Measurements from ENCODE around the gene PBX4.

PBX4 gene

DNA sequence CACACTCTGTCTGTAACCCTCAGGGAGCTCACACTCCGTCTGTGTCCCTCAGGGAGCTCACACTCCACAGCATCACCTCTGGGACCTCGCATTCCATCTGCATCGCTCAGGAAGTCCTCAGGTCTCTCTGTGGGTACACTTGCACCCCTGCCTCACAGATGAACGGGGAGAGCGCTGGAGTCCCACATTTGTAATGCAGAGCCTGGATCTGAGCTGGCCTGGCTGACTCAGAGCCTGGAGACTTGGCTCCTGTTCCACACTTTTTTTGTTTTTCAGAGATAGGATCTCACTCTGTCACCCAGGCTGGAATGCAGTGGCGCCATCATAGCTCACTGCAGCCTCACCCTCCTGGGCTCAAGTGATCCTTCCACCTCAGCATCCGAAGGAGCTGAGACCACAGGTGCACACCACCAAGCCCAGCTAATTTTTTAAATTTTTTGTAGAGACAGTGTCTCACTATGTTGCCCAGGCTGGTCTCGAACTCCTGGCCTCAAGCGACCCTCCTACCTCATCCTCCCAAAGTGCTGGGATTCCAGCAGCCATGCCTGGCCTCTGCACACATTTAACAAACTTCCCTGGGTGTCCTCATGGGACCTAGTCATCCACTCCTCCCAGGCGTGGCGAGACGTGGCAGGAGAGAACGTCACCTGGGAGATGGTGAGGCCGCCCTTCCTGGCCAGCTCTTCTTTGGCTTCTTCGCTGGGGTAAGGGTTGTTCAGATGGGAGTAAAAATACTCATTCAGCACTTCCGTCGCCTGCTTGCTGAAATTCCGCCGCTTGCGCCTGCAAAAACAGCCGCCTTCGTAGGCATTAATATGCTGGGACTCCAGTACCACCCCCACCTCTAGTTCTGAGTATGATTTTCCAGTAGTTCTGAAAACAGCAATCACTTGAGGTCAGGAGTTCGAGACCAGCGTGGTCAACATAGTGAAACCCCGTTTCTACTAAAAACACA is 49.4 kb downstream of the PBX4 start:
- Histone ChIP-seq H3K4me1 (ENCODE audit: insufficient read depth, insufficient read length) (peaks cover 5% of the 10 kb centered on the region), H3K9ac (ENCODE audit: insufficient read length, low read depth) (no peak overlapping the region), H3K4me3 (ENCODE audit: insufficient read length, low read depth) (no peak overlapping the region), H3K9me3 (ENCODE audit: insufficient read depth, low read length) (no peaks in the 10 kb centered on the region), H3K27me3 (ENCODE audit: insufficient read depth, insufficient read length) (no peaks in the 10 kb centered on the region), H3K36me3 (ENCODE audit: insufficient read depth, insufficient read length, low read length) (peaks cover 55% of the 10 kb centered on the region)
- no peak for TF ChIP-seq YY1 (IDR thresholded peaks at IDR 0.05; ENCODE audit: insufficient read depth, insufficient read length)
- TF ChIP-seq ZNF274 (IDR thresholded peaks at IDR 0.05; ENCODE audit: low read depth, low read length) = no peak
- TF ChIP-seq SUZ12 (IDR thresholded peaks at IDR 0.05; ENCODE audit: extremely low read depth, insufficient read depth, insufficient read length) = no peak
- DNase-seq (ENCODE audit: low read depth, low spot score) = no peak

DNA sequence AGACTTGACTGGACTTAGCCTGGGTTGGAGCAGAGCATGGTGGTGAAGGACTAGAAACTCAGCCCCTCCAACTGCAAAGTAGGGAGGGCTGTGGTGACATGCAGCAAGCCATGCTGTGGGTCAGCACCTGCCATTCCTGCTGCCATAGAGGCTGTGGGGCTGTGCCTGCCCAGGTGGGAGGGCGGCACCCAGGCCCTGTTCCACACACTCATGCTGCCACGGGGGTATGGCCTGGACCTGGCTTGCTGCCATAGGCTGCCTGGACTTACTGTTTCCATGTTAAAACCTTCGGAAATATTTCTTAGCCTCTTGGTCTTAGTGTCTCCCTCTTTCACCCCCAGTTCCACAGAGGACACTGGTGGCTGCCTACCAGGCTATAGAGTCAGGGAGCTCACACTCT is 51.1 kb downstream of the PBX4 start:
- H3K36me3 ChIP-seq (ENCODE audit: insufficient read depth, insufficient read length, low read length) = peaks cover 67% of the 10 kb centered on the region
- TF ChIP-seq SUZ12 (IDR thresholded peaks at IDR 0.05; ENCODE audit: extremely low read depth, insufficient read depth, insufficient read length) (no peak), YY1 (IDR thresholded peaks at IDR 0.05; ENCODE audit: insufficient read depth, insufficient read length) (no peak), ZNF274 (IDR thresholded peaks at IDR 0.05; ENCODE audit: low read depth, low read length) (no peak)

DNA sequence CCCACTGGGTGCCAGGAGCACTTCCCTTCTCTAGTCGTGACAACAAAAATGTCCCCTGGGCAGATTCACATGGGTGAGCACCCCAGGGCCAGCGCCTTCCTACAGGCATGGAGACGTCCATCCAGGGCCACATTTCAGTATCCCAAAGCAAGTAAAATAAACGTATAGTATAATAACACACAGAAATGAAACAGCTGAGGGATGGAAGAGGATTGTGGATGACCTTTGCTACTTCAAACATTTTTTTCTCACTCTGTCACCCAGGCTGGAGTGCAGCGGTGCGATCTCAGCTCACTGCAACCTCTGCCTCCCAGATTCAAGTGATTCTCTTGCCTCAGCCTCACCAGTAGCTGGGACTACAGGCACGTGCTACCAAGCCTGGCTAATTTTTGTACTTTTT is 52.2 kb downstream of the PBX4 start:
- H3K9ac ChIP-seq (ENCODE audit: insufficient read length, low read depth) = no peak overlapping the region
- peaks cover 78% of the 10 kb centered on the region for H3K36me3 ChIP-seq (ENCODE audit: insufficient read depth, insufficient read length, low read length)
- H3K27me3 ChIP-seq (ENCODE audit: insufficient read depth, insufficient read length) = no peaks in the 10 kb centered on the region
- H3K4me3 ChIP-seq (ENCODE audit: insufficient read length, low read depth) = no peak overlapping the region
- TF ChIP-seq SUZ12 (IDR thresholded peaks at IDR 0.05; ENCODE audit: extremely low read depth, insufficient read depth, insufficient read length) (no peak), YY1 (IDR thresholded peaks at IDR 0.05; ENCODE audit: insufficient read depth, insufficient read length) (no peak), ZNF274 (IDR thresholded peaks at IDR 0.05; ENCODE audit: low read depth, low read length) (no peak)
- no peaks in the 10 kb centered on the region for H3K9me3 ChIP-seq (ENCODE audit: insufficient read depth, low read length)
- peaks cover 7% of the 10 kb centered on the region for H3K4me1 ChIP-seq (ENCODE audit: insufficient read depth, insufficient read length)
- no peak for DNase-seq (ENCODE audit: low read depth, low spot score)

More for the DNA sequence above, 51.1 kb downstream of the PBX4 start:
- Histone ChIP-seq H3K9me3 (ENCODE audit: insufficient read depth, low read length) (no peaks in the 10 kb centered on the region), H3K4me3 (ENCODE audit: insufficient read length, low read depth) (no peak overlapping the region), H3K4me1 (ENCODE audit: insufficient read depth, insufficient read length) (peaks cover 7% of the 10 kb centered on the region), H3K9ac (ENCODE audit: insufficient read length, low read depth) (no peak overlapping the region), H3K27me3 (ENCODE audit: insufficient read depth, insufficient read length) (no peaks in the 10 kb centered on the region)
- no peak for DNase-seq (ENCODE audit: low read depth, low spot score)

DNA sequence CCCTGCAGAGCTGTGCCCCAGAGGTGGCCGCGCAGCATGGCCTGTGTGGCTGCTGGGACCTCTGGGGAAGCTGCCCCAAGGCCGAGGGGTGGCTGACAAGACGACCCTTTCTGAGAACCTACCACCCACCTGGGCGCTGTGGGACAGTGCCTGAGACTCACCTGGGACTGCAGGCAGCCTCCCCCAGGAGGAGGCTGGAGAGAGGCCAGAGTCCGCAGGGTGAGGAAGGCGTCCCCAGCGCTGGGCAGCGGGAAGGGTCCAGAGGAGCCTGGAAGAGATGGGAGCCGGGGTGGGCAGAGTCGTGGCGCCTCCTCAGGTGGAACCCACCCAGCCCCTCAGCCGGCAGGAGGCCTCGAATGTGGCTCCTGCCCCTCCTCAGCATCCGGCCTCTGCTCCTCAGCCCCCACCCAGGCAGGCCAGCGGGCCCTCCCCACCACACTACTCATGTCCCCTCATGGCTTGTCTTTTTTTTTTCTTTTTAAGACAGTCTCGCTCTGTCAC is 55.1 kb downstream of the PBX4 start:
- Histone ChIP-seq H3K9me3 (ENCODE audit: insufficient read depth, low read length) (no peaks in the 10 kb centered on the region), H3K4me3 (ENCODE audit: insufficient read length, low read depth) (no peak overlapping the region), H3K27me3 (ENCODE audit: insufficient read depth, insufficient read length) (no peaks in the 10 kb centered on the region), H3K36me3 (ENCODE audit: insufficient read depth, insufficient read length, low read length) (peaks cover 71% of the 10 kb centered on the region), H3K9ac (ENCODE audit: insufficient read length, low read depth) (no peak overlapping the region), H3K4me1 (ENCODE audit: insufficient read depth, insufficient read length) (peaks cover 6% of the 10 kb centered on the region)
- TF ChIP-seq ZNF274 (IDR thresholded peaks at IDR 0.05; ENCODE audit: low read depth, low read length) (no peak), SUZ12 (IDR thresholded peaks at IDR 0.05; ENCODE audit: extremely low read depth, insufficient read depth, insufficient read length) (no peak), YY1 (IDR thresholded peaks at IDR 0.05; ENCODE audit: insufficient read depth, insufficient read length) (no peak)
- no peak for DNase-seq (ENCODE audit: low read depth, low spot score)

DNA sequence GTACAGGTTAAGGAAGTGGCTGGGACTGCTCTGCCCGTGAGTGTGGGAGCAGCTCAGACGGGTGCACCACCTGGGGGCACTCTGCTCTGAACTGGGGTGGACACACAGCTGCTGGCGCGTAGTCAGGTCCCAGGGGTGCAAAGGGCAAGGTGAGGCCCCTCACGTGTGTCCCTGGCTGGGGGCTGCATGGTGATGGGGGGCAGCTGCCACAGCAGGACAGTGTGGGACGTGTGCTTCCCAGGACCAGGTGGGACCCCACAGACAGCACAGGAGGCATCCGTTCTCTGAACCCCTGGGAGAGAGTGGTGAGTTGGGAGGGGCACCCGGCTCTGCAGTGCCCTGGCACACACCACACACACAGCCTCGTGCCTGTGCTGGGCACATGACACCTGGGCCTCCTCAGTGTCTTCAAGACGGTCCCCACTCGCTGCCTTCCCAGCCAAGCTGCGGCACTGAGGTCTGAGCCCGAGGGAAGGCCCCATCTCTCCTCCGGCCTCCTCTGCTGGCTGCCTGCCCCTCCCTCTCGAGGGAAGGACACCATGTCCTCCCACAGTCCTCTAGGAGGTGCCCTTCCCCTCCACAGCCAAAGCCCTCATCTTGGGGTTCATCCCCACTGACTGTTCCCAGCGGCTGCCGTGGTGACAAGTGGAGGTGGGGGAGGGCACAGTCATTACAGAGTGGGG is 55.7 kb downstream of the PBX4 start:
- Histone ChIP-seq H3K36me3 (ENCODE audit: insufficient read depth, insufficient read length, low read length) (peaks cover 68% of the 10 kb centered on the region), H3K4me1 (ENCODE audit: insufficient read depth, insufficient read length) (peaks cover 6% of the 10 kb centered on the region), H3K4me3 (ENCODE audit: insufficient read length, low read depth) (no peak overlapping the region), H3K27me3 (ENCODE audit: insufficient read depth, insufficient read length) (no peaks in the 10 kb centered on the region), H3K9me3 (ENCODE audit: insufficient read depth, low read length) (no peaks in the 10 kb centered on the region), H3K9ac (ENCODE audit: insufficient read length, low read depth) (no peak overlapping the region)
- no peak for TF ChIP-seq YY1 (IDR thresholded peaks at IDR 0.05; ENCODE audit: insufficient read depth, insufficient read length)
- no peak for TF ChIP-seq ZNF274 (IDR thresholded peaks at IDR 0.05; ENCODE audit: low read depth, low read length)
- TF ChIP-seq SUZ12 (IDR thresholded peaks at IDR 0.05; ENCODE audit: extremely low read depth, insufficient read depth, insufficient read length) = no peak
- no peak for DNase-seq (ENCODE audit: low read depth, low spot score)

DNA sequence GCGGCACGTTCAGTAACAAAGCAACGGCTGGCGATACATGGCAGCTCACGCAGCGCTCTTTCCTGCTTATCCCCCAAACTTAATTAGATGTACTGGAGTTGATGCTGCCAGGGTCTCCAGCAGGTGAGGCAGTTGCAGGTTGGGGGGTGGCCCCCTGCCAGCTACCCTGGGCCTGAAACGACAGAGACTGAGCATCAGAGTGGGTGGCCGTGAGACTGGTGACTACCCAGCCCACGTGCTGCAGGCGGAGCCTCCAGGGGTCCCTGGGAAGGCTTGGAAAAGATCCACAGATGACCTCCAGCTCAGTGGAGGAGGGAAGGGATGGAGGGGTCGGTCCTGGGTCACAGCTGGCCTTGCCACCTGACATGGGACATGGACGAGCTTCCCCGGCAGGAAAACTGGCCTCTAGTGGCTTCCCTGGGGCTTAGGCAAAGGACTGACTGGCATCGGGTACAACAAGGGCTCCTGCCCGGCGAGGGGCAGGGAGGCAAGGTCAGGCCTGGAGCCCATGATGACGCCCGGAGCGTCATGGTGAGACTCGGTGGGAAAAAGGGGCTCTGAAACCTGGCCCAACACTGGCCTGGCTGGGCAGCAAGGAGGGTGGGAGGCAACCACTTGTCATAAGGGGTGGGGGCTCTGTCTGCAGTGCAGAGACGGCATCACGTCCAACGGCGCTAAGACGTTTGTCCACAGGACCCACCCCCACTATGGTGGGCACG is 56.4 kb downstream of the PBX4 start:
- DNase-seq (ENCODE audit: low read depth, low spot score) = no peak
- H3K9me3 ChIP-seq (ENCODE audit: insufficient read depth, low read length) = no peaks in the 10 kb centered on the region
- peaks cover 6% of the 10 kb centered on the region for H3K4me1 ChIP-seq (ENCODE audit: insufficient read depth, insufficient read length)
- TF ChIP-seq SUZ12 (IDR thresholded peaks at IDR 0.05; ENCODE audit: extremely low read depth, insufficient read depth, insufficient read length) = no peak
- no peak for TF ChIP-seq ZNF274 (IDR thresholded peaks at IDR 0.05; ENCODE audit: low read depth, low read length)
- no peak for TF ChIP-seq YY1 (IDR thresholded peaks at IDR 0.05; ENCODE audit: insufficient read depth, insufficient read length)
- peaks cover 61% of the 10 kb centered on the region for H3K36me3 ChIP-seq (ENCODE audit: insufficient read depth, insufficient read length, low read length)
- H3K4me3 ChIP-seq (ENCODE audit: insufficient read length, low read depth) = no peak overlapping the region
- no peak overlapping the region for H3K9ac ChIP-seq (ENCODE audit: insufficient read length, low read depth)
- no peaks in the 10 kb centered on the region for H3K27me3 ChIP-seq (ENCODE audit: insufficient read depth, insufficient read length)

All from NT2/D1 (cell line).